ENCODE measurements around the gene MYO5B. TPM values are rescaled to one million over a fixed set of nuclear protein-coding genes. Genes with fewer than 3 reads are reported as not detected.

The MYO5B gene
- total RNA-seq, 4 donors from 2014 or later = 0.05 to 0.60 (median 0.35) TPM

- ATAC-seq (no peak), DNase-seq (no peak)
- no peak for TF ChIP-seq POLR2A (IDR thresholded peaks at IDR 0.05)
- TF ChIP-seq, protein P1, sequence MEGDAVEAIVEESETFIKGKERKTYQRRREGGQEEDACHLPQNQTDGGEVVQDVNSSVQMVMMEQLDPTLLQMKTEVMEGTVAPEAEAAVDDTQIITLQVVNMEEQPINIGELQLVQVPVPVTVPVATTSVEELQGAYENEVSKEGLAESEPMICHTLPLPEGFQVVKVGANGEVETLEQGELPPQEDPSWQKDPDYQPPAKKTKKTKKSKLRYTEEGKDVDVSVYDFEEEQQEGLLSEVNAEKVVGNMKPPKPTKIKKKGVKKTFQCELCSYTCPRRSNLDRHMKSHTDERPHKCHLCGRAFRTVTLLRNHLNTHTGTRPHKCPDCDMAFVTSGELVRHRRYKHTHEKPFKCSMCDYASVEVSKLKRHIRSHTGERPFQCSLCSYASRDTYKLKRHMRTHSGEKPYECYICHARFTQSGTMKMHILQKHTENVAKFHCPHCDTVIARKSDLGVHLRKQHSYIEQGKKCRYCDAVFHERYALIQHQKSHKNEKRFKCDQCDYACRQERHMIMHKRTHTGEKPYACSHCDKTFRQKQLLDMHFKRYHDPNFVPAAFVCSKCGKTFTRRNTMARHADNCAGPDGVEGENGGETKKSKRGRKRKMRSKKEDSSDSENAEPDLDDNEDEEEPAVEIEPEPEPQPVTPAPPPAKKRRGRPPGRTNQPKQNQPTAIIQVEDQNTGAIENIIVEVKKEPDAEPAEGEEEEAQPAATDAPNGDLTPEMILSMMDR (IDR thresholded peaks at IDR 0.05 in 4 of 5, conservative IDR thresholded peaks at IDR 0.05 in 1 of 5) = no peak
- Histone ChIP-seq H3K36me3 (no peaks in the 10 kb centered on the region), H3K9me3 (no peaks in the 10 kb centered on the region), H3K27ac (no peak overlapping the region), H3K4me3 (no peak overlapping the region), H3K4me1 (no peaks in the 10 kb centered on the region), H3K27me3 (peaks cover 17 to 21% (median 20%) of the 10 kb centered on the region in 3 donors)
- intact Hi-C loops (cut with DNase I; ENCODE audit: low total_unique reads) (no loop called here), in situ Hi-C loops (cut with MboI; ENCODE audit: low sequenced_read_pairs in 4 of 4) (no loop called here)
Observed at GRCh38 chr18:50201476-50202018, 6.6 kb upstream of the MYO5B start.

- ATAC-seq (no peak), DNase-seq (no peak)
- no peaks in the 10 kb centered on the region for H3K36me3 ChIP-seq
- H3K9me3 ChIP-seq = no peaks in the 10 kb centered on the region
- H3K4me1 ChIP-seq = no peaks in the 10 kb centered on the region
- no peak overlapping the region for H3K4me3 ChIP-seq
- intact Hi-C loops (cut with DNase I; ENCODE audit: low total_unique reads) (no loop called here), in situ Hi-C loops (cut with MboI; ENCODE audit: low sequenced_read_pairs in 4 of 4) (loop anchor here in 2 of 4 donors (10.0 to 25.0 kb wide), 2 partner anchors 185 to 188 kb away; no protein-coding TSS in a partner anchor)
- H3K27ac ChIP-seq = no peak overlapping the region
- TF ChIP-seq POLR2A (IDR thresholded peaks at IDR 0.05) = no peak
- TF ChIP-seq, protein P1 (IDR thresholded peaks at IDR 0.05 in 4 of 5, conservative IDR thresholded peaks at IDR 0.05 in 1 of 5) = no peak
- H3K27me3 ChIP-seq = peaks cover 27 to 35% (median 27%) of the 10 kb centered on the region in 3 donors
Observed at GRCh38 chr18:50199921-50200320, 5.0 kb upstream of the MYO5B start.

DNA sequence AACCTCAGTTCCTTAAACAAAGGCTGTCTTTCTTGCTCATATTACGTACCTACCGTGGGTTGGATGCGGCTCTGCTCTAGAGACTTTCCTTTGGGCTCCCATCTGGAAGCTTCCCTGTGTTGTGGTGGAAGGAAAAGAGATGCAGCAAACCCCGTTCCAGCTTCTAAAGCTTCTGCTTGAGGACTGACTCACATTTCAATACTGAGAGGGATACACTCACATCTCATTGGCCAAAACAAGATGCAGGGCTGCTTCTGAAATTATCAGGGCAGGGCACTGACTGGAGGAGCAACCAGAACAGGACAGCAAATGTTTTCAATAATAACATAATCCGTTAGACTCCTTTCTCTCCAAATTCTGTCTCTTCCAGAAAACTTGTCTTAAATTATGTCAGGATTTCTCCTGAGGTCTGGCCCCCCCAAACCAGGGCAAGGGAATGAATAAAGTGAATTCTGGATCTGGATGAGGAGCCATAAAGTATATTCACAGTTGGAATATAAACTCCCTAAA, 4.5 kb upstream of the MYO5B start:
- Histone ChIP-seq H3K9me3 (no peaks in the 10 kb centered on the region), H3K4me1 (peaks cover 0 to under 1% of the 10 kb centered on the region in 2 donors), H3K27me3 (peaks cover 29 to 38% (median 30%) of the 10 kb centered on the region in 3 donors), H3K36me3 (no peaks in the 10 kb centered on the region), H3K4me3 (no peak overlapping the region), H3K27ac (no peak overlapping the region)
- in situ Hi-C loops (cut with MboI; ENCODE audit: low sequenced_read_pairs in 4 of 4) = loop anchor here in 2 of 4 donors (10.0 to 25.0 kb wide), 2 partner anchors 185 to 187 kb away; no protein-coding TSS in a partner anchor
- DNase-seq (no peak), ATAC-seq (no peak)
- intact Hi-C loops (cut with DNase I; ENCODE audit: low total_unique reads) = no loop called here
- TF ChIP-seq POLR2A (IDR thresholded peaks at IDR 0.05) = no peak
- TF ChIP-seq, protein P1 (IDR thresholded peaks at IDR 0.05 in 4 of 5, conservative IDR thresholded peaks at IDR 0.05 in 1 of 5) = no peak

GRCh38 chr18:50196261-50196660, 1.3 kb upstream of the MYO5B start:
- ATAC-seq (no peak), DNase-seq (no peak)
- intact Hi-C loops (cut with DNase I; ENCODE audit: low total_unique reads) = no loop called here
- Histone ChIP-seq H3K4me1 (peaks cover 0 to 6% of the 10 kb centered on the region in 2 donors), H3K9me3 (no peaks in the 10 kb centered on the region), H3K4me3 (no peak overlapping the region), H3K27me3 (peaks cover 53 to 60% (median 58%) of the 10 kb centered on the region in 3 donors), H3K36me3 (no peaks in the 10 kb centered on the region), H3K27ac (no peak overlapping the region)
- in situ Hi-C loops (cut with MboI; ENCODE audit: low sequenced_read_pairs in 4 of 4) = loop anchor here in 2 of 4 donors (10.0 to 25.0 kb wide), 2 partner anchors 181 to 184 kb away; no protein-coding TSS in a partner anchor
- no peak for TF ChIP-seq POLR2A (IDR thresholded peaks at IDR 0.05)
- TF ChIP-seq, protein P1 (IDR thresholded peaks at IDR 0.05 in 4 of 5, conservative IDR thresholded peaks at IDR 0.05 in 1 of 5) = no peak
